GM10847 (cell line): Measurements from ENCODE around the gene DBT.

Source experiments
- POLR2A ChIP-seq: IDR thresholded peaks from 2 replicates; pipeline ENCODE4 v1.6.1; 2011; ENCODE audit not compliant: insufficient read length; ENCODE audit errors: extremely low read depth

DBT gene

DNA sequence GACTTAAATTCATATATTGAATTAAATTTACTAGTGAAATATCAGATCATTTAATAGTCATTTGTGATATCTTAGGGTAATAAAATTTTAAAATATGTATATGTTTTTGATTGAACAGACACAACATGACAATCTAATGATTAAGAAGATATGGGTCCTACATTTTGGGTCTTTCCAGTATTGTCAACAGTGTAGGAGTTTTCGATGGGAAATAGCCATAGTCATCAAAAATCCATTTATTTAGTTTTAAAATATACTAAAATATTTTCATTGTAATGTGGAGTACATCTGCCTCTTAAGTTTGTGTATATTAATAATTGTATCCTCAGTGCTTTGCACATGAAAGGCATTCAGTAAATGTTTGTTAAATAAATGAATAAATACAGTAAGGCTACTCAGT, 102.7 kb downstream of the DBT start:
- no peak for TF ChIP-seq POLR2A

DNA sequence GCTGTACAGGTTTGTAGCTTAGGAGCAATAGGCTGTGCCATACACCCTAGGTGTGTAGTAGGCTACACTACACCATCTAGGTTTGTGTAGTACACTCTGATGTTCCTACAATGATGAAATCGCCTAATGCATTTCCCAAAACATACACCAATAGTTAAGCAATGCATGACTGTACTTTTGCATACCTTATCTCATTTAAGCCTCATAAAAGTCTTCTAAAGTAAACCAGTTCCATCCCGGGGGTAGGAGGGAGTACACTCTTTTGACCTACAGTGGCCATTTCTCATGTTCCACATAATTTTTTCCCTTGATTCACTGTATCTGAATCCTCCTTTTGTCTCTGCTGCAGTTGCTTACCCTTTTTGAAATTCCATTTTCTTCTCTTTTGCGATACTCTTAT, 104.5 kb downstream of the DBT start:
- no peak for TF ChIP-seq POLR2A

DNA sequence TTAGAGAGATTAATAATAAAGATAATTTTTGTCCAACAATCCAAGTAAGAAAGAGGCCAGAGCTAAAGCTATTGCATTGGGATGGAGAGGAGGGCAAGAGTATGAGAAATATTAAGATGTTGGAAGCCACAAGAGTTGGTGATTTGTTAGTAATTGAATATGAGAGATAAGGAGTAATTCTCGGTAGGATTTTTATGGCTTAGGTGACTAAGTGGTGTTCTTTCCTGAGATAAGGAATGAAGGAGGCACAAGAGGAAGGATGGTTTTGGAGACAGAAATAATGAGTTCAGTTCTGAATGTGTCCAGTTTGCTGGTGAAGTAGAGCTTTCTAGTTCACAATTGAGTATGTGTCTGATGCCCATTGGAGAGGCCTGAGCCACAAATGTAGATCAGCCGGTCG, 107.3 kb downstream of the DBT start:
- no peak for TF ChIP-seq POLR2A

DNA sequence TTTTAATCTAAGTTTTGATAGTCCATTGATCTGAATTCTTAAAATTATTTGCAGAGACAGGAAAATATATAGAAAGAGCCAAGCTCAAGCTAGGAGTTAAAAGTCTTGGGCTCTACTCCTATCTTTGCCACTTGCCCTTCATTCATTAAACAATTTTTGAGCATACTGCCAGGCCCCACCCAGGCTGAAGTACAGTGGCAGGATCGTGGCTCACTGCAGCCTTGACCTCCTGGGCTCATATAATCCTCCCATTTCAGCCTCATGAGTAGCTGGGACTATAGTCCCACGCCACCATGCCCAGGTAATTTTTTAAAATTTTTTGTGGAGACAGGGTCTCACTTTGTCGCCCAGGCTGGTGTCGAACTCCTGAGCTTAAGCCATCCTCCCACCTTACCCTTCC, 108.4 kb downstream of the DBT start:
- TF ChIP-seq POLR2A, result no peak

DNA sequence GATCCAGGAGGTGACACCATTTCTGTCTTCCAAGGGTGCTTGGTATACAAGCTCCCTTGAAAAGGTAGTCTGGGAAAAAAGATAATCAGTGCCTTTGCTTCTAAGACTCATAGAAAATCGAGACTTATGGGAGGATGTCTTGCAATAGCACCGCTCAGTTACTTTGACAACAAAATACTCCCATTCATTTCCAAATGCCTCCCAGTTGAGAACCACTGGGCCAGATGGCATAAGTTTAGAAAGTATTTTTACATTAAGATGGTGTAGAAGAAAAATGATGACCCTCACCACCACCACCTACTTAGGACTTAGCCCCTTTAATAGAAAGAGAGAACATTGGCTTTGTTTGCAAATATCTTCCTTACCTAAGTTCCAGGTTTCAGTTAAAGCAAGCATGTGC, 112.0 kb downstream of the DBT start:
- no peak for TF ChIP-seq POLR2A
